ENCODE results near the gene CBX1. TPM values are rescaled to one million over a fixed set of nuclear protein-coding genes. Genes with fewer than 3 reads are reported as not detected.
A peak's percentile ranks its signal among the peaks of the same experiment; 100 is the strongest.

CBX1 gene
- total RNA-seq, 2 experiments from 2014 or later = 55.3 to 56.7 TPM

GRCh38 chr17:48134912-48135480, 33.7 kb upstream of the CBX1 start:
- Mint-ChIP-seq H3K27me3 (no peaks in the 10 kb centered on the region), H3K9me3 (no peaks in the 10 kb centered on the region), H3K4me1 (ENCODE audit: low read depth) (peaks cover 4% of the 10 kb centered on the region), H3K27ac (no peak overlapping the region), H3K4me3 (no peak overlapping the region), H3K36me3 (peaks cover 7% of the 10 kb centered on the region)
- POLR2A ChIA-PET = no interaction called here
- no peak for DNase-seq
- intact Hi-C loops (cut with micrococcal nuclease) = loop anchor here (10.0 kb wide), 1 partner anchor 480 kb away; the partner anchor contains the start of genes HOXB7 and HOXB8
- CTCF ChIA-PET = interaction anchor here (0.9 to 7.3 kb wide), 6 partner anchors 21 to 483 kb away, joined by 3 to 50 read pairs (median 4); no protein-coding TSS in a partner anchor

GRCh38 chr17:48132385-48132784, 31.1 kb upstream of the CBX1 start:
- no peak for DNase-seq
- ChIA-PET POLR2A (no interaction called here), CTCF (interaction anchor here (0.7 to 7.3 kb wide), 9 partner anchors 9 to 106 kb away, joined by 3 to 79 read pairs (median 5); partner anchors contain the start of gene NFE2L1)
- Mint-ChIP-seq H3K27ac (no peak overlapping the region), H3K27me3 (no peaks in the 10 kb centered on the region), H3K36me3 (peaks cover 6% of the 10 kb centered on the region), H3K9me3 (no peaks in the 10 kb centered on the region), H3K4me1 (ENCODE audit: low read depth) (no peaks in the 10 kb centered on the region), H3K4me3 (no peak overlapping the region)
- intact Hi-C loops (cut with micrococcal nuclease) = loop anchor here (10.0 kb wide), 1 partner anchor 482 kb away; the partner anchor contains the start of genes HOXB7 and HOXB8

GRCh38 chr17:48131216-48131824, 30.0 kb upstream of the CBX1 start:
- H3K9me3 Mint-ChIP-seq = no peaks in the 10 kb centered on the region
- no peak overlapping the region for H3K27ac Mint-ChIP-seq
- ChIA-PET POLR2A (interaction anchor here (1.0 kb wide), 1 partner anchor 35 kb away, joined by 3 read pairs; no protein-coding TSS in a partner anchor), CTCF (interaction anchor here (0.6 to 7.3 kb wide), 22 partner anchors 8 to 487 kb away, joined by 3 to 79 read pairs (median 4); partner anchors contain the start of genes NFE2L1 and SNX11)
- no peaks in the 10 kb centered on the region for H3K4me1 Mint-ChIP-seq (ENCODE audit: low read depth)
- no peak overlapping the region for H3K4me3 Mint-ChIP-seq
- peak; percentile 49 for DNase-seq
- H3K36me3 Mint-ChIP-seq = peaks cover 4% of the 10 kb centered on the region
- intact Hi-C loops (cut with micrococcal nuclease) = loop anchor here (1.0 to 10.0 kb wide), 3 partner anchors 51 to 483 kb away; partner anchors contain the start of genes HOXB7 and HOXB8
- H3K27me3 Mint-ChIP-seq = no peaks in the 10 kb centered on the region

DNA sequence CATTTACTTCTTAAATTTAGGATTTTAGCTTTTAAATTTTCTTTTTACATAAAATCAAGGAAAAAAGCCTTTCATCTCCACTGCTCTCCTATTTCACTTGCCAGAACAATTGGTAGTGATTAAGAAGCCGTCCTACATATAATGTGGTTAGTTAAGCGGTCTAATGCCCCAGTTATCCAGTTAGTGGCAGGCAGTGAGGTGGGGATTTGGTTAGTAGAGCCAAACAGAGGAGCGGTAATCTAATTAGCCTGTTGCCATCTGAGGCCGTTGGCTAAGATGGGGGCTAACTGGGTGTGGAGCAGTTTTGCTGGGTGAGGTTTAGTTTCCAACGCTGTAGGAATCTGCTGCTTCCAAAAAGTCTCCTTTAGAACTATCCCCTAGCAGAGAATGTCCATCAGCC, 28.7 kb upstream of the CBX1 start:
- Mint-ChIP-seq H3K4me1 (ENCODE audit: low read depth) (no peaks in the 10 kb centered on the region), H3K27ac (no peak overlapping the region), H3K4me3 (no peak overlapping the region), H3K27me3 (no peaks in the 10 kb centered on the region), H3K36me3 (peaks cover 4% of the 10 kb centered on the region), H3K9me3 (no peaks in the 10 kb centered on the region)
- no peak for DNase-seq
- intact Hi-C loops (cut with micrococcal nuclease) = loop anchor here (10.0 kb wide), 1 partner anchor 485 kb away; the partner anchor contains the start of genes HOXB7 and HOXB8
- ChIA-PET CTCF (interaction anchor here (0.7 to 7.3 kb wide), 8 partner anchors 12 to 488 kb away, joined by 3 to 79 read pairs (median 6); no protein-coding TSS in a partner anchor), POLR2A (interaction anchor here (0.7 kb wide), 1 partner anchor 21 kb away, joined by 3 read pairs; no protein-coding TSS in a partner anchor)

DNA sequence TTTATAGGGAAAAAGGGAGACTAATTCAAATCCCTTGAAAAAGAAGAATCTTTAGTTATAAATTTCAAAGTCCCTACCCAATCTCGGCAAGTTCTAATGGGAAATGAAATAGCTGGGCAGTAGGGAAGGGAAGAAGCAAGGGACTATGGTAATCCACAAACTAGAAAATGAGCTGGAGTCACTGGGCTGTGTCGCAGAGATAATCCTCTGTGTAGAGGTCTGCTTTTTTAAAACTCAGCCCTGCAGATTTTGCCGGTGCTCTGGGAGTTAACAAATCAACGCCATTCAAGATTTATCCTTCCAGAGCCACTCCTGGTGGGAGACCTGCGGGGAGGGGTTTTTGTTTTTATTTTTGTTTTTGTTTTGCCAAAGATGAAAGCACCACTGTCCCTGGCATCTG, 27.1 kb upstream of the CBX1 start:
- Mint-ChIP-seq H3K9me3 (no peaks in the 10 kb centered on the region), H3K27ac (no peak overlapping the region), H3K4me1 (ENCODE audit: low read depth) (peaks cover 5% of the 10 kb centered on the region), H3K27me3 (no peaks in the 10 kb centered on the region), H3K4me3 (no peak overlapping the region), H3K36me3 (peaks cover 7% of the 10 kb centered on the region)
- no peak for DNase-seq
- intact Hi-C loops (cut with micrococcal nuclease) = no loop called here
- CTCF ChIA-PET = interaction anchor here (0.7 to 7.3 kb wide), 5 partner anchors 20 to 478 kb away, joined by 3 to 79 read pairs (median 13); no protein-coding TSS in a partner anchor
- POLR2A ChIA-PET = interaction anchor here (0.6 kb wide), 1 partner anchor 713 kb away, joined by 3 read pairs; no protein-coding TSS in a partner anchor

DNA sequence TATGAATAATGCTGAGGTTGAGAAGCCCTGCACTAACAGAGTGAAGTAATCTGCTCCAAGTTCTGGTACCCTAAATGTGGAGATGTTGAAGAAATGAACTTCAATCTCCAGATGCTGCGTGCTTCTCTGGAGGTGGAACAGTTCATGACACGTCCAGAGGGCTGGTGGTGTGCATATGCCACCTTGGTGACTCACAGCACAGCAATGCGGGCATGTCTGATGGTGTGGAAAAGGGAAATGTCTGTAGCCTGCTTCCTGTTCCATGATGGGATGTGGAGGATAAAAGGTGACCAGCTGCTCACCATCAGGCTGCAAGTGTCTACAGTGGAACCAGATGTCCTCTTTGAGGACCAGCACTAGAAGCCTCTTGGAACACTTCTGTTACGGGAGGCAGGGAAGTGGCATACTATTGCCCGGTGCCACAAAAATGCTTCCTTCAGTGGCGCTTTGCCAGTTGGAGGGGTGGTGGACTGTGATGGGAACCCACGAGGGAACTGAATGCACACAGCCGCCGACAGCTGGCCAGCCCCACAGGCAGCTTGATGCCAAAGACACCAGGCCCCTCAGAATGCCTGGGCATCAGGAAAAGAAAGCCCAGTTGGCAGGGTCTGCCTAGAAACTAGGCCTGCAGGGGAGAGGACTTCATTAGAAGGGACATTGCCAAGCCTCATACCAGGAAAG, 26.2 kb upstream of the CBX1 start:
- no peak for DNase-seq
- Mint-ChIP-seq H3K4me3 (no peak overlapping the region), H3K27ac (no peak overlapping the region), H3K27me3 (no peaks in the 10 kb centered on the region), H3K9me3 (no peaks in the 10 kb centered on the region), H3K4me1 (ENCODE audit: low read depth) (peaks cover 6% of the 10 kb centered on the region), H3K36me3 (peaks cover 10% of the 10 kb centered on the region)
- POLR2A ChIA-PET = no interaction called here
- intact Hi-C loops (cut with micrococcal nuclease) = no loop called here
- CTCF ChIA-PET = no interaction called here

DNA sequence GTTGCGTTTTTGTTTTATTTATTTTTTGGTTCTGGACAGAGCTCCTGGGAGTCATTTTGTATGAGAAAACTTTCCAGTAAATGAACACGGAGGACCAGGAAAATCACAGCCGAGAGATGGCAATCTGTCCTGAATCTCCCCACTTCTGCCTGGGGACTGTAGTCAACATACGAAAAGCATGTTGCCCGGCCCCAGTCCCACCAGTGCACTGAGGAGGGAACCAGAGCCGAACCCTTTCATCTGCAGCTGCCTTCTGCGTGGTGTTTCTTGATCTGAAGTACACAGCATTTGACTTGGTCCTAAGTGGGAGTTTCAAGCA, 25.2 kb upstream of the CBX1 start:
- intact Hi-C loops (cut with micrococcal nuclease) = no loop called here
- ChIA-PET POLR2A (no interaction called here), CTCF (interaction anchor here (1.3 to 2.4 kb wide), 2 partner anchors 46 to 101 kb away, joined by 4 to 9 read pairs; no protein-coding TSS in a partner anchor)
- Mint-ChIP-seq H3K4me1 (ENCODE audit: low read depth) (peaks cover 6% of the 10 kb centered on the region), H3K27ac (no peak overlapping the region), H3K9me3 (no peaks in the 10 kb centered on the region), H3K4me3 (no peak overlapping the region), H3K36me3 (peaks cover 13% of the 10 kb centered on the region), H3K27me3 (no peaks in the 10 kb centered on the region)
- DNase-seq = no peak

GRCh38 chr17:48125829-48126531, 24.7 kb upstream of the CBX1 start:
- CTCF ChIA-PET = interaction anchor here (1.3 to 2.4 kb wide), 2 partner anchors 46 to 101 kb away, joined by 4 to 9 read pairs; no protein-coding TSS in a partner anchor
- Mint-ChIP-seq H3K4me3 (no peak overlapping the region), H3K36me3 (peaks cover 18% of the 10 kb centered on the region), H3K27me3 (no peaks in the 10 kb centered on the region), H3K9me3 (no peaks in the 10 kb centered on the region), H3K4me1 (ENCODE audit: low read depth) (peaks cover 6% of the 10 kb centered on the region), H3K27ac (no peak overlapping the region)
- POLR2A ChIA-PET = interaction anchor here (1.4 kb wide), 1 partner anchor 13 kb away, joined by 4 read pairs; no protein-coding TSS in a partner anchor
- no peak for DNase-seq
- intact Hi-C loops (cut with micrococcal nuclease) = no loop called here

GRCh38 chr17:48123776-48124388, 22.6 kb upstream of the CBX1 start:
- POLR2A ChIA-PET = interaction anchor here (0.6 to 1.4 kb wide), 6 partner anchors 9 to 69 kb away, joined by 3 to 4 read pairs (median 3); partner anchors contain the start of gene CBX1
- DNase-seq = peak; percentile 50
- H3K36me3 Mint-ChIP-seq = peaks cover 23% of the 10 kb centered on the region
- no peaks in the 10 kb centered on the region for H3K9me3 Mint-ChIP-seq
- H3K4me3 Mint-ChIP-seq = no peak overlapping the region
- no peaks in the 10 kb centered on the region for H3K27me3 Mint-ChIP-seq
- peaks cover 6% of the 10 kb centered on the region for H3K4me1 Mint-ChIP-seq (ENCODE audit: low read depth)
- CTCF ChIA-PET = interaction anchor here (0.6 to 3.1 kb wide), 10 partner anchors 9 to 176 kb away, joined by 3 to 13 read pairs (median 4); no protein-coding TSS in a partner anchor
- intact Hi-C loops (cut with micrococcal nuclease) = no loop called here
- peak overlapping the region; percentile 62 for H3K27ac Mint-ChIP-seq

DNA sequence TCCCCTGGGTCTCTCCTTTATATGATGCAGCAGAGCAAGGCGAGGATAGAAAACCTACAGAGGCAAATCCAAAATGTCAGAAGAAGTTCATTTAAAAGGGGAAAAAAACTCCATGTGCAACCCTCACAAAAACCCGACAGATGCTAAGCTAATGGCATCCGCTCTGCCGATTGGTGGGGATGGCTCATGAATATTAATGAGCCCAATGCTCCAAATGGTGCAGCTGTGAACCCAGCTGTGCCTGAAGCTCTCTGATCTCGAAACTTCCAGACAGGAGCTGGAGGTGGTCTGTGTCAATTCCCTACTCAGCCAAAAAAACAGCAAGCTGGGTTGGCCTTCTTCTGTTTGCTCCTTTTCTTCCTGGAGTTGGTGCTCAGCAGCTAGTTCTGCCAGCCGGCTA, 21.8 kb upstream of the CBX1 start:
- H3K9me3 Mint-ChIP-seq = no peaks in the 10 kb centered on the region
- intact Hi-C loops (cut with micrococcal nuclease) = no loop called here
- CTCF ChIA-PET = interaction anchor here (1.0 to 3.1 kb wide), 9 partner anchors 8 to 175 kb away, joined by 3 to 13 read pairs (median 4); no protein-coding TSS in a partner anchor
- H3K36me3 Mint-ChIP-seq = peaks cover 25% of the 10 kb centered on the region
- no peak for DNase-seq
- POLR2A ChIA-PET = interaction anchor here (0.6 to 1.4 kb wide), 5 partner anchors 9 to 68 kb away, joined by 3 to 4 read pairs (median 3); partner anchors contain the start of gene CBX1
- no peak overlapping the region for H3K4me3 Mint-ChIP-seq
- H3K4me1 Mint-ChIP-seq (ENCODE audit: low read depth) = peaks cover 6% of the 10 kb centered on the region
- H3K27ac Mint-ChIP-seq = peak overlapping the region; percentile 62
- no peaks in the 10 kb centered on the region for H3K27me3 Mint-ChIP-seq

GRCh38 chr17:48122665-48123045, 21.4 kb upstream of the CBX1 start:
- Mint-ChIP-seq H3K36me3 (peaks cover 29% of the 10 kb centered on the region), H3K27ac (no peak overlapping the region), H3K4me3 (no peak overlapping the region), H3K4me1 (ENCODE audit: low read depth) (peaks cover 6% of the 10 kb centered on the region), H3K27me3 (no peaks in the 10 kb centered on the region), H3K9me3 (no peaks in the 10 kb centered on the region)
- CTCF ChIA-PET = interaction anchor here (0.8 to 3.1 kb wide), 5 partner anchors 8 to 97 kb away, joined by 3 to 13 read pairs (median 4); no protein-coding TSS in a partner anchor
- POLR2A ChIA-PET = interaction anchor here (0.6 to 1.4 kb wide), 2 partner anchors 22 to 417 kb away, joined by 3 read pairs; partner anchors contain the start of gene CBX1
- DNase-seq = no peak
- intact Hi-C loops (cut with micrococcal nuclease) = no loop called here

Data from activated CD4-positive, alpha-beta memory T cell treated with anti-CD3 and anti-CD28 coated beads for 36 hours (primary cell).